Measurements from ENCODE around the gene CCDC92B.

DNA sequence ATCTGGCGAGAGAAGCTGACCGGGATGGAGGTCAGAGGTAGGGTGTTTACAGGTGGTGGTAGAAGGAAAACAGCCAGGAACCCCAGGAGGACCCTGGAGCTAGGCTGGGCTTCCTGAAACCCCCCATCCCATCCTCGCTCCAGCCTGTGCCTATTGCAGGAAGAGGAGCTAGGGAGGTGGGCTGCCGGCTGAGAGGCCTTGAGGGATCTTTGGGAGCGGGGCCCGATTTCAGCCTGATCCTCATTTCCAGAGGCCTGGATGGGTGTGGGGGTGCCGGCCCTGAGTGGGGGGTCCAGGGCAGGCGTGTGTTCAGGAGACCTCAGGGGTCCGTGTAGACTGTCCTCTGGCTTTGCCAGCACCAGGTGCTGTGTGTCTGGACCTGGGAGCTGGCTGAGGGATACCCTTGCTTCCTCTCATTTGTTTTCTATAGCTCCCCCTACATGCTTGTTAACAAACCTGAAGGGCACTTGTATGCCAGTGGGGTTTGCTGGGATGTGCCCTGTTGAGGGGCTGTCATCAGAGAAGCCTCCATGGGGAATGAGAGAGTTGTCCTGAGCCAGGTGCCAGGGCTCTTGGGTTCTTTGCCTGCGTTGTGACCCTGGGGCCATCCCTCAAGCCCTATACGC lies 27.9 kb upstream of the CCDC92B start:
- TF ChIP-seq POLR2A (IDR thresholded peaks at IDR 0.05): no peak
- TF ChIP-seq, protein P1, sequence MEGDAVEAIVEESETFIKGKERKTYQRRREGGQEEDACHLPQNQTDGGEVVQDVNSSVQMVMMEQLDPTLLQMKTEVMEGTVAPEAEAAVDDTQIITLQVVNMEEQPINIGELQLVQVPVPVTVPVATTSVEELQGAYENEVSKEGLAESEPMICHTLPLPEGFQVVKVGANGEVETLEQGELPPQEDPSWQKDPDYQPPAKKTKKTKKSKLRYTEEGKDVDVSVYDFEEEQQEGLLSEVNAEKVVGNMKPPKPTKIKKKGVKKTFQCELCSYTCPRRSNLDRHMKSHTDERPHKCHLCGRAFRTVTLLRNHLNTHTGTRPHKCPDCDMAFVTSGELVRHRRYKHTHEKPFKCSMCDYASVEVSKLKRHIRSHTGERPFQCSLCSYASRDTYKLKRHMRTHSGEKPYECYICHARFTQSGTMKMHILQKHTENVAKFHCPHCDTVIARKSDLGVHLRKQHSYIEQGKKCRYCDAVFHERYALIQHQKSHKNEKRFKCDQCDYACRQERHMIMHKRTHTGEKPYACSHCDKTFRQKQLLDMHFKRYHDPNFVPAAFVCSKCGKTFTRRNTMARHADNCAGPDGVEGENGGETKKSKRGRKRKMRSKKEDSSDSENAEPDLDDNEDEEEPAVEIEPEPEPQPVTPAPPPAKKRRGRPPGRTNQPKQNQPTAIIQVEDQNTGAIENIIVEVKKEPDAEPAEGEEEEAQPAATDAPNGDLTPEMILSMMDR (IDR thresholded peaks at IDR 0.05): no peak

Measured in esophagus squamous epithelium (tissue), 4 donors.